ENCODE measurements around the gene TPK1. TPM values are rescaled to one million over a fixed set of nuclear protein-coding genes. Genes with fewer than 3 reads are reported as not detected.

Gene TPK1
- total RNA-seq, 3 donors from 2014 or later (not counting 1 experiment from before 2014, with no cell fraction given): 20.9 to 28.6 (median 25.3) TPM

- no peak for TF ChIP-seq CTCF (IDR thresholded peaks at IDR 0.05)
These were observed 182.4 kb downstream of the TPK1 start for GRCh38 chr7:144653449-144653848.

GRCh38 chr7:144650439-144650838 lies 185.4 kb downstream of the TPK1 start:
- DNase-seq: no peak
- Mint-ChIP-seq H3K9me3 (peaks cover 0 to 2% of the 10 kb centered on the region in 2 donors), H3K4me3 (no peak overlapping the region), H3K27me3 (ENCODE audit: low read depth in 2 of 2) (no peaks in the 10 kb centered on the region), H3K36me3 (peaks cover 6% of the 10 kb centered on the region), H3K27ac (no peak overlapping the region), H3K4me1 (peaks cover 0 to 16% of the 10 kb centered on the region in 2 donors)
- no peaks in the 10 kb centered on the region for H3K4me1 ChIP-seq (ENCODE audit: control insufficient read depth, insufficient read depth, low read length)
- 99% methylated on average over 24 of the region's 24 CpGs for WGBS (ENCODE audit: insufficient coverage)
- ATAC-seq: no peak
- H3K27ac ChIP-seq (ENCODE audit: low read length): no peak overlapping the region
- TF ChIP-seq CTCF (IDR thresholded peaks at IDR 0.05): no peak
- no peaks in the 10 kb centered on the region for H3K27me3 ChIP-seq (ENCODE audit: control insufficient read depth, insufficient read depth, low read length)
- no peaks in the 10 kb centered on the region for H3K9me3 ChIP-seq (ENCODE audit: control insufficient read depth, insufficient read depth, low read length)
- peaks cover 3% of the 10 kb centered on the region for H3K36me3 ChIP-seq (ENCODE audit: control insufficient read depth, insufficient read depth, low read length)
- H3K4me3 ChIP-seq (ENCODE audit: low read length): no peak overlapping the region
- intact Hi-C loops (cut with micrococcal nuclease): no loop called here

More at GRCh38 chr7:144653449-144653848, 182.4 kb downstream of the TPK1 start:
- H3K27me3 Mint-ChIP-seq (ENCODE audit: low read depth in 2 of 2): no peaks in the 10 kb centered on the region
- no peak overlapping the region for H3K4me3 Mint-ChIP-seq
- peaks cover 0 to 2% of the 10 kb centered on the region in 2 donors for H3K9me3 Mint-ChIP-seq
- H3K4me1 Mint-ChIP-seq: peaks cover 0 to 29% of the 10 kb centered on the region in 2 donors
- Histone ChIP-seq H3K4me1 (ENCODE audit: control insufficient read depth, insufficient read depth, low read length) (no peaks in the 10 kb centered on the region), H3K9me3 (ENCODE audit: control insufficient read depth, insufficient read depth, low read length) (no peaks in the 10 kb centered on the region), H3K4me3 (ENCODE audit: low read length) (no peak overlapping the region), H3K27ac (ENCODE audit: low read length) (no peak overlapping the region), H3K27me3 (ENCODE audit: control insufficient read depth, insufficient read depth, low read length) (no peaks in the 10 kb centered on the region), H3K36me3 (ENCODE audit: control insufficient read depth, insufficient read depth, low read length) (no peaks in the 10 kb centered on the region)
- H3K36me3 Mint-ChIP-seq: peaks cover 2% of the 10 kb centered on the region
- no peak for ATAC-seq
- 62% methylated on average over 5 of the region's 5 CpGs for WGBS (ENCODE audit: insufficient coverage)
- no peak for DNase-seq
- H3K27ac Mint-ChIP-seq: no peak overlapping the region
- intact Hi-C loops (cut with micrococcal nuclease): no loop called here

GRCh38 chr7:144649120-144649519 lies 186.7 kb downstream of the TPK1 start:
- DNase-seq (no peak), ATAC-seq (no peak)
- Mint-ChIP-seq H3K4me1 (peaks cover 0 to 12% of the 10 kb centered on the region in 2 donors), H3K36me3 (peaks cover 6% of the 10 kb centered on the region), H3K4me3 (no peak overlapping the region), H3K27me3 (ENCODE audit: low read depth in 2 of 2) (no peaks in the 10 kb centered on the region), H3K9me3 (peaks cover 0 to 2% of the 10 kb centered on the region in 2 donors), H3K27ac (no peak overlapping the region)
- intact Hi-C loops (cut with micrococcal nuclease): no loop called here
- H3K4me1 ChIP-seq (ENCODE audit: control insufficient read depth, insufficient read depth, low read length): no peaks in the 10 kb centered on the region
- TF ChIP-seq CTCF (IDR thresholded peaks at IDR 0.05): no peak
- 33% methylated on average over 1 of the region's 2 CpGs for WGBS (ENCODE audit: insufficient coverage)
- no peaks in the 10 kb centered on the region for H3K9me3 ChIP-seq (ENCODE audit: control insufficient read depth, insufficient read depth, low read length)
- H3K36me3 ChIP-seq (ENCODE audit: control insufficient read depth, insufficient read depth, low read length): peaks cover 3% of the 10 kb centered on the region
- H3K4me3 ChIP-seq (ENCODE audit: low read length): no peak overlapping the region
- H3K27me3 ChIP-seq (ENCODE audit: control insufficient read depth, insufficient read depth, low read length): no peaks in the 10 kb centered on the region
- H3K27ac ChIP-seq (ENCODE audit: low read length): no peak overlapping the region

GRCh38 chr7:144641389-144642044 lies 194.3 kb downstream of the TPK1 start:
- H3K36me3 ChIP-seq (ENCODE audit: control insufficient read depth, insufficient read depth, low read length): no peaks in the 10 kb centered on the region
- H3K4me3 ChIP-seq (ENCODE audit: low read length): no peak overlapping the region
- no peaks in the 10 kb centered on the region for H3K27me3 ChIP-seq (ENCODE audit: control insufficient read depth, insufficient read depth, low read length)
- H3K4me1 ChIP-seq (ENCODE audit: control insufficient read depth, insufficient read depth, low read length): no peaks in the 10 kb centered on the region
- TF ChIP-seq CTCF (IDR thresholded peaks at IDR 0.05): no peak
- 84% methylated on average over 3 of the region's 4 CpGs for WGBS (ENCODE audit: insufficient coverage)
- Mint-ChIP-seq H3K36me3 (no peaks in the 10 kb centered on the region), H3K4me1 (peaks cover 0 to 5% of the 10 kb centered on the region in 2 donors), H3K4me3 (no peak overlapping the region), H3K27ac (no peak overlapping the region), H3K27me3 (ENCODE audit: low read depth in 2 of 2) (no peaks in the 10 kb centered on the region), H3K9me3 (no peaks in the 10 kb centered on the region)
- ATAC-seq (no peak), DNase-seq (no peak)
- no peaks in the 10 kb centered on the region for H3K9me3 ChIP-seq (ENCODE audit: control insufficient read depth, insufficient read depth, low read length)
- H3K27ac ChIP-seq (ENCODE audit: low read length): no peak overlapping the region
- intact Hi-C loops (cut with micrococcal nuclease): no loop called here
